Lower leg skin (tissue), 3 donors: Measurements from ENCODE around the gene ARMC12.

Experiments
- CTCF ChIP-seq, 3 donors: fragments of 450-650 bp; IDR thresholded peaks; one replicate each; pipeline ENCODE4 v1.5.1; 2016; ENCODE audit warnings: antibody characterized with exemption in 3 of 3, mild to moderate bottlenecking in 3 of 3, moderate library complexity in 2 of 3
- POLR2A ChIP-seq, 2 donors: fragments of 450-650 bp; IDR thresholded peaks; one replicate each; pipeline ENCODE4 v1.6.1; 2016 to 2017; ENCODE audit warnings: antibody characterized with exemption in 2 of 2, mild to moderate bottlenecking in 1 of 2, moderate library complexity in 1 of 2

GRCh38 chr6:35719404-35719829 is 17.4 kb upstream of the ARMC12 start:
- TF ChIP-seq CTCF (IDR thresholded peaks at IDR 0.05), result no peak
- no peak for TF ChIP-seq POLR2A (IDR thresholded peaks at IDR 0.05)
